Keratinocyte (primary cell): Measurements from ENCODE around the gene ISM2.

Source experiments
- CTCF ChIP-seq, 3 experiments: IDR thresholded peaks in 1 of 3; conservative IDR thresholded peaks in 1 of 3; optimal IDR thresholded peaks in 1 of 3; 2 replicates in 2 of 3; 3 replicates in 1 of 3; pipeline versions ENCODE3 to v1.5.1; 2011; ENCODE audit warnings: low read length in 3 of 3, mild to moderate bottlenecking in 3 of 3, moderate library complexity in 2 of 3, control low read depth in 1 of 3, inconsistent platforms in 1 of 3; ENCODE audit not compliant: insufficient read depth in 2 of 3; ENCODE audit errors: extremely low read depth in 1 of 3
- EZH2 ChIP-seq: IDR thresholded peaks from one replicate; pipeline ENCODE4 v1.6.1; 2012; ENCODE audit warnings: inconsistent platforms, mild to moderate bottlenecking, low read length, moderate library complexity

DNA sequence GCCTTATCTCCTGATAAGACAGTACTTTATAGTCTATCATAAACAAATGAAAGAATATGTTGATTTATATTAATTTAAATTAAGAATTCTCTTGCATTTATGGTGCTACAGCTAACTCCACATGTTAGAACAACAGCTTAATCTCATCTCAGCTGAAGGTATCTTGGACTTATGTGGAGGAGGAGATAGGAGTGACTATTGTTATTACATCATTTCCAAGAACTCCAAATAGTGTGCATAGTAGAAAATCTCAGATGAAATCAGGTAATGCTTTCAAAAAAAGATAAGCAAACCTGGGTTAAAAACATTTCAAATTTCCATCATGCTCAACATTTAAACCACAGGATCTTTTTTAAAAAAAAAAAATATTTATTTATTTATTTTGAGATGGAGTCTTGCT lies 31.3 kb upstream of the ISM2 start:
- TF ChIP-seq CTCF (optimal IDR thresholded peaks at IDR 0.05 in 1 of 3, IDR thresholded peaks at IDR 0.05 in 1 of 3, conservative IDR thresholded peaks at IDR 0.05 in 1 of 3; ENCODE audit: extremely low read depth in 1 of 3, insufficient read depth in 2 of 3, low read length in 3 of 3) (no peak), EZH2 (no peak)
